ENCODE measurements around the gene TSPAN9. TPM values are rescaled to one million over a fixed set of nuclear protein-coding genes. Genes with fewer than 3 reads are reported as not detected.

TSPAN9 gene
- total RNA-seq, 1 experiment from 2014 or later = 13.2 TPM

- no peaks in the 10 kb centered on the region for H3K4me1 ChIP-seq (ENCODE audit: control insufficient read depth in 1 of 2, insufficient read depth in 2 of 2, low read length in 2 of 2)
- ChIA-PET POLR2A (no interaction called here), CTCF (interaction anchor here (1.4 kb wide), 1 partner anchor 9 kb away, joined by 6 read pairs; no protein-coding TSS in a partner anchor), RAD21 (ENCODE audit: low non-redundant PET in 1 of 2, low total read pairs in 2 of 2, uncharacterized antibody in 2 of 2, unreplicated experiment in 2 of 2) (no interaction called here)
- DNase-seq (ENCODE audit: low read depth, low spot score) (no peak), ATAC-seq (no peak)
- no peaks in the 10 kb centered on the region for H3K9me2 ChIP-seq (ENCODE audit: insufficient read depth)
- no peaks in the 10 kb centered on the region for H3K36me3 ChIP-seq (ENCODE audit: control insufficient read depth in 1 of 2, insufficient read depth in 2 of 2, low read length in 2 of 2)
- H3K27me3 ChIP-seq (ENCODE audit: insufficient read depth, low read length) = no peaks in the 10 kb centered on the region
- H3K9ac ChIP-seq (ENCODE audit: low read length) = no peak overlapping the region
- H3K4me2 ChIP-seq (ENCODE audit: low read length) = no peak overlapping the region
- TF ChIP-seq ATF3 (IDR thresholded peaks at IDR 0.05) = no peak
- TF ChIP-seq EZH2phosphoT487 (IDR thresholded peaks at IDR 0.05; ENCODE audit: borderline replicate concordance) = no peak
- BruUV-seq (replicated peaks) = no TSS peak
- H3K9me3 ChIP-seq (ENCODE audit: control insufficient read depth in 1 of 2, insufficient read depth in 1 of 2, low read depth in 1 of 2, low read length in 2 of 2) = no peaks in the 10 kb centered on the region
- no peaks in the 10 kb centered on the region for H4K20me1 ChIP-seq (ENCODE audit: insufficient read depth)
- intact Hi-C loops (cut with micrococcal nuclease) = no loop called here
- H3K79me2 ChIP-seq (ENCODE audit: insufficient read depth, low read length) = no peaks in the 10 kb centered on the region
- no peak overlapping the region for H2AFZ ChIP-seq (ENCODE audit: low read depth, low read length, poor library complexity, severe bottlenecking)
- no peak overlapping the region for H3K27ac ChIP-seq (ENCODE audit: low read depth, low read length)
- no peak overlapping the region for H3K4me3 ChIP-seq (replicated peaks in 1 of 2; ENCODE audit: low read depth in 1 of 2, low read length in 2 of 2)
These were observed 189.5 kb downstream of the TSPAN9 start for GRCh38 chr12:3266638-3267037.

- Histone ChIP-seq H3K79me2 (ENCODE audit: insufficient read depth, low read length) (no peaks in the 10 kb centered on the region), H3K4me2 (ENCODE audit: low read length) (no peak overlapping the region), H3K9me3 (ENCODE audit: control insufficient read depth in 1 of 2, insufficient read depth in 1 of 2, low read depth in 1 of 2, low read length in 2 of 2) (no peaks in the 10 kb centered on the region), H2AFZ (ENCODE audit: low read depth, low read length, poor library complexity, severe bottlenecking) (no peak overlapping the region), H3K4me1 (ENCODE audit: control insufficient read depth in 1 of 2, insufficient read depth in 2 of 2, low read length in 2 of 2) (peaks cover 0 to 1% of the 10 kb centered on the region in 2 experiments; a peak in 2 of 4 replicates), H3K36me3 (ENCODE audit: control insufficient read depth in 1 of 2, insufficient read depth in 2 of 2, low read length in 2 of 2) (no peaks in the 10 kb centered on the region), H3K27me3 (ENCODE audit: insufficient read depth, low read length) (no peaks in the 10 kb centered on the region), H3K4me3 (replicated peaks in 1 of 2; ENCODE audit: low read depth in 1 of 2, low read length in 2 of 2) (no peak overlapping the region), H4K20me1 (ENCODE audit: insufficient read depth) (no peaks in the 10 kb centered on the region), H3K9me2 (ENCODE audit: insufficient read depth) (no peaks in the 10 kb centered on the region), H3K27ac (ENCODE audit: low read depth, low read length) (no peak overlapping the region), H3K9ac (ENCODE audit: low read length) (no peak overlapping the region)
- ChIA-PET CTCF (interaction anchor here (1.4 kb wide), 1 partner anchor 8 kb away, joined by 6 read pairs; no protein-coding TSS in a partner anchor), POLR2A (no interaction called here), RAD21 (ENCODE audit: low non-redundant PET in 1 of 2, low total read pairs in 2 of 2, uncharacterized antibody in 2 of 2, unreplicated experiment in 2 of 2) (no interaction called here)
- intact Hi-C loops (cut with micrococcal nuclease) = no loop called here
- DNase-seq (ENCODE audit: low read depth, low spot score) = no peak
- no TSS peak for BruUV-seq (replicated peaks)
- no peak for ATAC-seq
- TF ChIP-seq EGR1 (IDR thresholded peaks at IDR 0.05; ENCODE audit: low read depth) (no peak), RAD21 (IDR thresholded peaks at IDR 0.05; ENCODE audit: low read depth) (no peak), SRF (IDR thresholded peaks at IDR 0.05; ENCODE audit: low read depth) (no peak), FOSL1 (IDR thresholded peaks at IDR 0.05; ENCODE audit: low read depth) (no peak), ATF3 (IDR thresholded peaks at IDR 0.05) (no peak), REST (IDR thresholded peaks at IDR 0.05; ENCODE audit: low read depth) (no peak), CBX3 (IDR thresholded peaks at IDR 0.05; ENCODE audit: low read depth) (no peak), JUND (IDR thresholded peaks at IDR 0.05) (no peak), POLR2AphosphoS5 (IDR thresholded peaks at IDR 0.05; ENCODE audit: low read depth, low read length) (no peak), ZFX (IDR thresholded peaks at IDR 0.05) (no peak), EZH2 (IDR thresholded peaks at IDR 0.05) (no peak), ZNF274 (IDR thresholded peaks at IDR 0.05; ENCODE audit: low read depth, low read length) (no peak), ZBTB33 (IDR thresholded peaks at IDR 0.05; ENCODE audit: extremely low read depth, insufficient replicate concordance, low read length) (no peak), SP1 (IDR thresholded peaks at IDR 0.05; ENCODE audit: low read depth) (no peak), CEBPB (IDR thresholded peaks at IDR 0.05; ENCODE audit: low read depth) (no peak), TCF7L2 (IDR thresholded peaks at IDR 0.05; ENCODE audit: borderline replicate concordance, extremely low read depth, insufficient read depth, insufficient read length) (no peak)
These were observed 190.5 kb downstream of the TSPAN9 start for GRCh38 chr12:3267690-3268089.

All from HCT116 (cell line).